Activated B cell treated with CpG ODN at 0.5 μM for 24 hours (primary cell): ENCODE results near the gene CTNNA2. TPM values are rescaled to one million over a fixed set of nuclear protein-coding genes. Genes with fewer than 3 reads are reported as not detected.

ENCODE experiments used
- ATAC-seq: fragments of 200-7000 bp; cut with Tn5 transposase; one replicate; pipeline ENCODE4 v1.10.0; 2021; ENCODE audit warnings: low read depth, mild to moderate bottlenecking, moderate library complexity
- CTCF ChIA-PET: fragments of 350-600 bp; sonication (Branson Sonifier 250); formaldehyde crosslinking; loops from one replicate; lab custom pipeline; 2021; ENCODE audit warnings: antibody characterized with exemption; lab: Charles Lee
- POLR2A ChIA-PET: fragments of 350-600 bp; sonication (Branson Sonifier 250); formaldehyde crosslinking; loops from one replicate; lab custom pipeline; 2021; ENCODE audit warnings: antibody characterized with exemption; lab: Charles Lee
- DNase-seq: peaks from one replicate; pipeline ENCODE4 v3.0.0; 2022
- H3K27ac Mint-ChIP-seq: one replicate; pipeline ENCODE4 v1.8.0; 2020; ENCODE audit warnings: mixed read lengths
- H3K27me3 Mint-ChIP-seq: one replicate; pipeline ENCODE4 v1.8.0; 2021; ENCODE audit warnings: mixed read lengths
- H3K36me3 Mint-ChIP-seq: one replicate; pipeline ENCODE4 v1.8.0; 2021; ENCODE audit warnings: low read depth, mixed read lengths
- H3K4me1 Mint-ChIP-seq: one replicate; pipeline ENCODE4 v1.8.0; 2021; ENCODE audit warnings: mixed read lengths
- H3K4me3 Mint-ChIP-seq: one replicate; pipeline ENCODE4 v1.8.0; 2020; ENCODE audit warnings: mild to moderate bottlenecking, mixed read lengths
- H3K9me3 Mint-ChIP-seq: one replicate; pipeline ENCODE4 v1.8.0; 2020; ENCODE audit warnings: mixed read lengths
- intact Hi-C: fragments of 100-400 bp; cut with micrococcal nuclease; formaldehyde crosslinking; loops from one replicate; pipeline ENCODE4 v1.15.1; 2024
- total RNA-seq: library from RNA; stranded (reverse); gene quantifications from 2 replicates; pipeline ENCODE4 v1.2.3, GENCODE V29; 2022
- TF ChIP-seq, protein P1 (sequence below): fragments of 200-600 bp; IDR thresholded peaks from one replicate; pipeline ENCODE4 v1.8.0; 2022; ENCODE audit warnings: antibody characterized with exemption, mild to moderate bottlenecking

The CTNNA2 gene
- total RNA-seq, 1 donor from 2014 or later, result not detected

- intact Hi-C loops, result no loop called here
These were observed 17.6 kb downstream of the CTNNA2 start for GRCh38 chr2:79530443-79530842.

DNA sequence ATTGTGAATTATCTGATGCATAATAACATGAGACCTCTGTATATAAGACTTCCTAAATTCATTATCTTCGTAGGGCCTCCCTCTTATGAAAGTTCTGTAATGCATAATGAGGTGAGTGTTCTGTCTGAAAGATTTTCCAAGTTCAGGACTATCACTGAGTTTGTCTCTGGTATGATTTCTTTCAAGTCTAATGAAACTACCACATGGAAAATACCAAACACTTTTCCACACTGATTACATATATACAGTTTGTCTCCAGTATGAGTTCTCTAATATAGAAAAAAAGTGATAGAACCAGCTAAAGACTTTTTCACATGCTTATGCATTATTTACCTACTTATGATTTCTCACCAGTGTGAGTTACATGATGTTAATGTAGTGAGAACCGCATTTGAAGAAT is 34.7 kb downstream of the CTNNA2 start:
- Mint-ChIP-seq H3K4me3 (no peak overlapping the region), H3K9me3 (peaks cover 22% of the 10 kb centered on the region), H3K36me3 (no peaks in the 10 kb centered on the region), H3K4me1 (no peaks in the 10 kb centered on the region), H3K27ac (no peak overlapping the region), H3K27me3 (no peaks in the 10 kb centered on the region)
- DNase-seq (no peak), ATAC-seq (no peak)
- ChIA-PET CTCF (no interaction called here), POLR2A (no interaction called here)
- TF ChIP-seq, protein P1, sequence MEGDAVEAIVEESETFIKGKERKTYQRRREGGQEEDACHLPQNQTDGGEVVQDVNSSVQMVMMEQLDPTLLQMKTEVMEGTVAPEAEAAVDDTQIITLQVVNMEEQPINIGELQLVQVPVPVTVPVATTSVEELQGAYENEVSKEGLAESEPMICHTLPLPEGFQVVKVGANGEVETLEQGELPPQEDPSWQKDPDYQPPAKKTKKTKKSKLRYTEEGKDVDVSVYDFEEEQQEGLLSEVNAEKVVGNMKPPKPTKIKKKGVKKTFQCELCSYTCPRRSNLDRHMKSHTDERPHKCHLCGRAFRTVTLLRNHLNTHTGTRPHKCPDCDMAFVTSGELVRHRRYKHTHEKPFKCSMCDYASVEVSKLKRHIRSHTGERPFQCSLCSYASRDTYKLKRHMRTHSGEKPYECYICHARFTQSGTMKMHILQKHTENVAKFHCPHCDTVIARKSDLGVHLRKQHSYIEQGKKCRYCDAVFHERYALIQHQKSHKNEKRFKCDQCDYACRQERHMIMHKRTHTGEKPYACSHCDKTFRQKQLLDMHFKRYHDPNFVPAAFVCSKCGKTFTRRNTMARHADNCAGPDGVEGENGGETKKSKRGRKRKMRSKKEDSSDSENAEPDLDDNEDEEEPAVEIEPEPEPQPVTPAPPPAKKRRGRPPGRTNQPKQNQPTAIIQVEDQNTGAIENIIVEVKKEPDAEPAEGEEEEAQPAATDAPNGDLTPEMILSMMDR, result no peak
- intact Hi-C loops, result no loop called here

More at GRCh38 chr2:79530443-79530842, 17.6 kb downstream of the CTNNA2 start:
- CTCF ChIA-PET, result no interaction called here
- TF ChIP-seq, protein P1, result no peak
- H3K27me3 Mint-ChIP-seq, result no peaks in the 10 kb centered on the region
- no peaks in the 10 kb centered on the region for H3K36me3 Mint-ChIP-seq
- no peak overlapping the region for H3K27ac Mint-ChIP-seq
- POLR2A ChIA-PET, result no interaction called here
- no peaks in the 10 kb centered on the region for H3K4me1 Mint-ChIP-seq
- no peak overlapping the region for H3K4me3 Mint-ChIP-seq
- DNase-seq, result no peak
- ATAC-seq, result no peak
- no peaks in the 10 kb centered on the region for H3K9me3 Mint-ChIP-seq

- DNase-seq (no peak), ATAC-seq (no peak)
- intact Hi-C loops, result no loop called here
- POLR2A ChIA-PET, result no interaction called here
- Mint-ChIP-seq H3K27ac (no peak overlapping the region), H3K36me3 (no peaks in the 10 kb centered on the region), H3K27me3 (no peaks in the 10 kb centered on the region), H3K4me1 (no peaks in the 10 kb centered on the region), H3K4me3 (no peak overlapping the region), H3K9me3 (peaks cover 29% of the 10 kb centered on the region)
- TF ChIP-seq, protein P1, result no peak
- CTCF ChIA-PET, result no interaction called here
These were observed 39.8 kb downstream of the CTNNA2 start for GRCh38 chr2:79552653-79553052.

DNA sequence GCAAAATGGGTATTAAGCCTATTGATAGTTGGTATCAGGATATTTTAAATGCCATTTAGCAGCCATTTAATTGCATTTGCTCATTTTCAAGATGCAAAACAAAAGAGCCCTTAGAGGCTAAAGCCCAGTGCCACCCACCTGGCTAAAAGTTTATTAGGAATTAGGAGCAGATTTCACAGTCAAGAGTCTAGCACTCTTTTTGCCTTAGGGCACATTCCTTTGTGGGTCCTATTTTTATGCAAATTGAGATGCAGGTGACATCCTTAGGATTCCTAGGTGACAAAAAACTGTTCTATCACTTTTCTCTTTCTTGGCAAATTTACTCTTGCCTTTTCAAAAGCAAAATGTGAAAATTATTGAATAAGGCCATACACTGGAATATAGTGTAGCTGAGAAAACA is 42.0 kb downstream of the CTNNA2 start:
- Mint-ChIP-seq H3K4me3 (no peak overlapping the region), H3K9me3 (peaks cover 15% of the 10 kb centered on the region), H3K36me3 (no peaks in the 10 kb centered on the region), H3K27ac (no peak overlapping the region), H3K4me1 (no peaks in the 10 kb centered on the region), H3K27me3 (no peaks in the 10 kb centered on the region)
- ATAC-seq, result no peak
- POLR2A ChIA-PET, result no interaction called here
- no peak for DNase-seq
- CTCF ChIA-PET, result no interaction called here
- TF ChIP-seq, protein P1, result no peak
- intact Hi-C loops, result no loop called here

- H3K9me3 Mint-ChIP-seq, result peaks cover 4% of the 10 kb centered on the region
- CTCF ChIA-PET, result no interaction called here
- H3K36me3 Mint-ChIP-seq, result no peaks in the 10 kb centered on the region
- no peak for DNase-seq
- H3K27me3 Mint-ChIP-seq, result no peaks in the 10 kb centered on the region
- intact Hi-C loops, result no loop called here
- ATAC-seq, result no peak
- no peak overlapping the region for H3K4me3 Mint-ChIP-seq
- POLR2A ChIA-PET, result no interaction called here
- H3K27ac Mint-ChIP-seq, result no peak overlapping the region
- no peaks in the 10 kb centered on the region for H3K4me1 Mint-ChIP-seq
- TF ChIP-seq, protein P1, result no peak
These were observed 51.2 kb downstream of the CTNNA2 start for GRCh38 chr2:79564065-79564464.
